SU-DHL-6 (cell line): ENCODE measurements around the gene LRRN2.

Experiments
- H2AFZ ChIP-seq: fragments of 200-600 bp; sonication (generic); 2 replicates; pipeline ENCODE4 v1.6.1; 2014; ENCODE audit warnings: low read depth, mild to moderate bottlenecking, moderate library complexity, mixed read lengths, antibody characterized with exemption, low read length; ENCODE audit not compliant: severe bottlenecking
- H3F3A ChIP-seq: fragments of 200-600 bp; shearing (Covaris generic); 2 replicates; pipeline ENCODE4 v1.6.0; 2016; ENCODE audit warnings: antibody characterized with exemption, mild to moderate bottlenecking; ENCODE audit not compliant: insufficient read depth
- H3K27ac ChIP-seq: fragments of 200-600 bp; sonication (generic); 2 replicates; pipeline ENCODE4 v1.5.1; 2016; ENCODE audit warnings: low read depth, mild to moderate bottlenecking, low read length, moderate library complexity, mixed read lengths
- H3K27me3 ChIP-seq: fragments of 200-600 bp; sonication (generic), shearing (Covaris generic); 2 replicates; pipeline ENCODE4 v1.6.0; 2014; ENCODE audit warnings: mild to moderate bottlenecking, low read length
- H3K36me3 ChIP-seq: fragments of 200-600 bp; sonication (generic); 2 replicates; pipeline ENCODE4 v1.6.1; 2014; ENCODE audit warnings: mild to moderate bottlenecking, low read length, mixed read lengths
- H3K4me2 ChIP-seq: fragments of 300-600, 200-600 bp; shearing (Covaris generic), sonication (generic); 2 replicates; pipeline ENCODE4 v1.6.0; 2014; ENCODE audit warnings: low read length, low read depth, mild to moderate bottlenecking; ENCODE audit not compliant: poor library complexity, severe bottlenecking
- H3K4me3 ChIP-seq: fragments of 200-600 bp; sonication (generic); 2 replicates; pipeline ENCODE4 v1.5.1; 2014; ENCODE audit warnings: antibody characterized with exemption, low read length, mild to moderate bottlenecking, mixed read lengths; ENCODE audit not compliant: insufficient read depth, poor library complexity, severe bottlenecking
- H3K79me2 ChIP-seq: fragments of 200-600 bp; sonication (generic); 2 replicates; pipeline ENCODE4 v1.6.1; 2014; ENCODE audit warnings: mild to moderate bottlenecking, low read length, moderate library complexity; ENCODE audit not compliant: insufficient read depth
- H3K9ac ChIP-seq: fragments of 200-600 bp; sonication (generic); 2 replicates; pipeline ENCODE4 v1.7.0; 2014; ENCODE audit warnings: mild to moderate bottlenecking, low read length
- H3K9me2 ChIP-seq: fragments of 200-600 bp; sonication (generic); replicated peaks from 2 replicates; pipeline ENCODE4 v1.6.1; 2014; ENCODE audit warnings: low read length; ENCODE audit not compliant: insufficient read depth
- H3K9me3 ChIP-seq: fragments of 200-600 bp; sonication (generic); 2 replicates; pipeline ENCODE4 v1.6.1; 2014; ENCODE audit warnings: low read length, mixed read lengths; ENCODE audit not compliant: insufficient read depth
- H4K20me1 ChIP-seq: fragments of 200-600 bp; sonication (generic); 2 replicates; pipeline ENCODE4 v1.6.1; 2014; ENCODE audit warnings: low read depth, mild to moderate bottlenecking, antibody characterized with exemption, low read length, moderate library complexity, mixed read lengths
- CTCF ChIP-seq: fragments of 200-600 bp; sonication (generic); IDR thresholded peaks from one replicate; pipeline ENCODE4 v1.5.1; 2017; ENCODE audit warnings: antibody characterized with exemption, mild to moderate bottlenecking, low read length, moderate library complexity; ENCODE audit not compliant: insufficient read depth, poor library complexity, severe bottlenecking
- EZH2phosphoT487 ChIP-seq: fragments of 200-600 bp; sonication (generic), shearing (Covaris generic); conservative IDR thresholded peaks from 2 replicates; pipeline ENCODE4 v1.6.1; 2018; ENCODE audit warnings: mild to moderate bottlenecking, antibody characterized with exemption, low read length, moderate library complexity, mixed read lengths

Gene LRRN2

GRCh38 chr1:204680051-204680450 lies 5.5 kb downstream of the LRRN2 start:
- H4K20me1 ChIP-seq = no peaks in the 10 kb centered on the region
- TF ChIP-seq CTCF (no peak), EZH2phosphoT487 (no peak)

DNA sequence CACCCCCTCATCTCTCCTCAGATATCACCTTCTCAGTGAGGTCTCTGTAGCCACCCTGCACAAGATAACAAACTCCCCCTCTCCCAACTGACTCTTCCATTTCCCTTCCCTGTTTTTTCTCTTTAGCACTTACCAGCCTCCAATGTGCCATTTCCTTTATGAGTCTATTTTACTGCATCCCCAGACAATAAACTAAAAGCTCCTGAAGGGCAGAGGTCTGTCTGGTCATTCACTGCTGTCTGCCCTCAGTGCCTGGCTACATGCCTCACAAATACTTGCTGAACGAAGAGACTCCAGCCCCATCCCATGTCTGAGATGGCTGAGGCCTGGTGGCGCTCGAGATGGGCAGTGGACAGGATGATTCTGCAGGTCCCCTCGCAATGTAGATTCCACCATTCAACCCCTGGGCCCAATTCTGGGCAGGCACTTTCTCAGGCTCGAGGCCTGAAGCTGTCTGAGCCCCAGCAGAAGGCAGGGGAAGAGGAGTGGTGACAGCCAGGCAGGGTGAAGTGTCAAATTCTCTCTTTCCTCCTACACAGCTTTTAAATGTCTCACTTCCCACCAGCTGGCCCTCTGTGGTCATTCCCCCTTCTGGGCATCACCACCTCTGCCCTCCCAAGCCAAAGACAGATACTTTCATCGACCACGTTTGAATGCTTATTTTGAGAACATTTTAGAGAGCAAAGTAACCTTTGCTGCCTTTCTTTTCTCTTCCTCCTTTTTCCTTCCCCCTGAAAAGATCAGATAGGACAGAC lies 6.6 kb downstream of the LRRN2 start:
- TF ChIP-seq EZH2phosphoT487 (no peak), CTCF (no peak)
- H3K4me2 ChIP-seq = no peak overlapping the region

More at GRCh38 chr1:204680051-204680450, 5.5 kb downstream of the LRRN2 start:
- Histone ChIP-seq H3K79me2 (no peaks in the 10 kb centered on the region), H3K36me3 (no peaks in the 10 kb centered on the region), H3K9me3 (no peaks in the 10 kb centered on the region), H3K27me3 (no peaks in the 10 kb centered on the region), H3F3A (no peaks in the 10 kb centered on the region), H3K9ac (no peak overlapping the region), H3K4me3 (no peak overlapping the region), H2AFZ (no peak overlapping the region), H3K9me2 (no peaks in the 10 kb centered on the region), H3K4me2 (no peak overlapping the region), H3K27ac (no peak overlapping the region)

GRCh38 chr1:204677864-204678263 lies 7.7 kb downstream of the LRRN2 start:
- Histone ChIP-seq H3K36me3 (no peaks in the 10 kb centered on the region), H3F3A (no peaks in the 10 kb centered on the region), H2AFZ (no peak overlapping the region), H3K9ac (no peak overlapping the region), H3K9me3 (no peaks in the 10 kb centered on the region), H3K9me2 (no peaks in the 10 kb centered on the region), H3K27ac (no peak overlapping the region), H3K27me3 (no peaks in the 10 kb centered on the region), H3K4me2 (no peak overlapping the region), H4K20me1 (no peaks in the 10 kb centered on the region), H3K79me2 (no peaks in the 10 kb centered on the region), H3K4me3 (no peak overlapping the region)
- TF ChIP-seq CTCF = no peak
- TF ChIP-seq EZH2phosphoT487 = no peak

More for the DNA sequence above, 6.6 kb downstream of the LRRN2 start:
- Histone ChIP-seq H3K79me2 (no peaks in the 10 kb centered on the region), H3K27me3 (no peaks in the 10 kb centered on the region), H3F3A (no peaks in the 10 kb centered on the region), H3K36me3 (no peaks in the 10 kb centered on the region), H3K27ac (no peak overlapping the region), H4K20me1 (no peaks in the 10 kb centered on the region), H2AFZ (no peak overlapping the region), H3K9ac (no peak overlapping the region), H3K9me3 (no peaks in the 10 kb centered on the region), H3K4me3 (no peak overlapping the region), H3K9me2 (no peaks in the 10 kb centered on the region)
